Panc1 (cell line): ENCODE data around the gene IL22. TPM values are rescaled to one million over a fixed set of nuclear protein-coding genes. Genes with fewer than 3 reads are reported as not detected.

Experiments
- ATAC-seq: fragments of 200-7000 bp; cut with Tn5 transposase; 2 replicates; pipeline ENCODE4 v1.9.1; 2020; ENCODE audit warnings: mild to moderate bottlenecking, moderate library complexity
- BruUV-seq: library from RNA; stranded (reverse); fragments of 400-500 nt; replicated peaks from 2 replicates; lab custom pipeline; 2021; lab: Mats Ljungman, UMichigan
- CTCF ChIA-PET: fragments of 300-600 bp; sonication (Branson Sonifier 250); formaldehyde crosslinking; loops from one replicate; lab custom pipeline; 2022; ENCODE audit warnings: antibody characterized with exemption; lab: Charles Lee
- POLR2A ChIA-PET: fragments of 300-600 bp; sonication (Branson Sonifier 250); formaldehyde crosslinking; loops from one replicate; lab custom pipeline; 2022; ENCODE audit warnings: antibody characterized with exemption; lab: Charles Lee
- DNase-seq: peaks from one replicate; pipeline ENCODE4 v3.0.0-alpha.2; 2010; ENCODE audit warnings: low read depth, low spot score
- H3K27ac ChIP-seq: 2 replicates; pipeline ENCODE4 v1.5.1; 2011; ENCODE audit warnings: mild to moderate bottlenecking, low read length, inconsistent platforms
- H3K27me3 ChIP-seq: fragments of 200-500 bp; sonication (Bioruptor generic); 2 replicates; pipeline ENCODE4 v1.6.0; 2014; ENCODE audit warnings: low read length, inconsistent platforms; ENCODE audit not compliant: control insufficient read depth, insufficient read depth
- H3K36me3 ChIP-seq: fragments of 200-500 bp; sonication (Bioruptor generic); 2 replicates; pipeline ENCODE4 v1.5.1; 2014; ENCODE audit warnings: inconsistent platforms, mild to moderate bottlenecking, low read length, moderate library complexity; ENCODE audit not compliant: control insufficient read depth, insufficient read depth
- H3K4me1 ChIP-seq: 2 replicates; pipeline ENCODE4 v1.5.1; 2011; ENCODE audit warnings: inconsistent platforms, mild to moderate bottlenecking, low read length, moderate library complexity; ENCODE audit not compliant: control insufficient read depth, insufficient read depth
- H3K4me3 ChIP-seq, 2 experiments: 2 replicates each; pipeline ENCODE4 v1.5.1; 2011 to 2012; ENCODE audit warnings: low read depth in 2 of 2, low read length in 2 of 2, mild to moderate bottlenecking in 2 of 2, inconsistent platforms in 1 of 2, moderate library complexity in 1 of 2
- H3K9me3 ChIP-seq: fragments of 200-500 bp; sonication (Bioruptor generic); 2 replicates; pipeline ENCODE4 v1.5.1; 2014; ENCODE audit warnings: low read depth, mild to moderate bottlenecking, inconsistent platforms, low read length, moderate library complexity; ENCODE audit not compliant: control insufficient read depth, insufficient read depth
- CTCF ChIP-seq: fragments of 450-650 bp; IDR thresholded peaks from 2 replicates; pipeline ENCODE4 v1.5.1; 2017; ENCODE audit warnings: mild to moderate bottlenecking
- POLR2AphosphoS5 ChIP-seq: IDR thresholded peaks from 2 replicates; pipeline ENCODE4 v1.6.1; 2012; ENCODE audit warnings: mild to moderate bottlenecking, low read depth, low read length, moderate library complexity
- REST ChIP-seq, 2 experiments: IDR thresholded peaks; 2 replicates each; pipeline ENCODE4 v1.6.1; 2011 to 2012; ENCODE audit warnings: low read depth in 2 of 2, control low read depth in 1 of 2, low read length in 1 of 2, mild to moderate bottlenecking in 1 of 2, moderate library complexity in 1 of 2; ENCODE audit not compliant: insufficient read depth in 1 of 2
- SIN3A ChIP-seq: IDR thresholded peaks from 2 replicates; pipeline ENCODE4 v1.6.1; 2012; ENCODE audit warnings: low read depth, mild to moderate bottlenecking, low read length, moderate library complexity, borderline replicate concordance; ENCODE audit not compliant: insufficient read depth
- TCF7L2 ChIP-seq: IDR thresholded peaks from 2 replicates; pipeline ENCODE4 v1.6.1; 2011; ENCODE audit warnings: mild to moderate bottlenecking, low read depth, low read length, inconsistent platforms
- in situ Hi-C: cut with HindIII; loops from 2 replicates; pipeline ENCODE4 v1.10.0; 2016; ENCODE audit warnings: low sequenced_read_pairs, low pct_unique_long_range_greater_than_20kb
- intact Hi-C: fragments of 100-400 bp; cut with micrococcal nuclease; formaldehyde crosslinking; loops from one replicate; pipeline ENCODE4 v1.10.0; 2022; ENCODE audit not compliant: unreplicated experiment
- total RNA-seq: library from RNA; stranded (reverse); gene quantifications from one replicate; pipeline ENCODE4 v1.2.1, GENCODE V29; 2021; ENCODE audit not compliant: unreplicated experiment

Gene IL22
- total RNA-seq, 1 experiment from 2014 or later = not detected

- TF ChIP-seq SIN3A = no peak
- TF ChIP-seq TCF7L2 = no peak
- TF ChIP-seq CTCF = no peak
- TF ChIP-seq POLR2AphosphoS5 = no peak
- no peak for TF ChIP-seq REST (IDR thresholded peaks at IDR 0.05; ENCODE audit: insufficient read depth in 1 of 2, low read depth in 2 of 2, low read length in 1 of 2)
- no peaks in the 10 kb centered on the region for H3K36me3 ChIP-seq
- intact Hi-C loops (no loop called here), in situ Hi-C loops (no loop called here)
- DNase-seq (no peak), ATAC-seq (no peak)
- H3K4me1 ChIP-seq = no peaks in the 10 kb centered on the region
- BruUV-seq = no TSS peak
- H3K27ac ChIP-seq = no peak overlapping the region
- POLR2A ChIA-PET = no interaction called here
- CTCF ChIA-PET = no interaction called here
- H3K27me3 ChIP-seq = no peaks in the 10 kb centered on the region
- no peak overlapping the region for H3K4me3 ChIP-seq
- no peaks in the 10 kb centered on the region for H3K9me3 ChIP-seq
Observed at GRCh38 chr12:68263366-68263765, 10.0 kb upstream of the IL22 start.

GRCh38 chr12:68261896-68262295 lies 8.5 kb upstream of the IL22 start:
- CTCF ChIA-PET = no interaction called here
- intact Hi-C loops = no loop called here
- no peaks in the 10 kb centered on the region for H3K27me3 ChIP-seq
- BruUV-seq = no TSS peak
- in situ Hi-C loops = no loop called here
- DNase-seq (no peak), ATAC-seq (no peak)
- no peaks in the 10 kb centered on the region for H3K36me3 ChIP-seq
- H3K27ac ChIP-seq = no peak overlapping the region
- no peaks in the 10 kb centered on the region for H3K4me1 ChIP-seq
- TF ChIP-seq TCF7L2 (no peak), CTCF (no peak), POLR2AphosphoS5 (no peak), REST (IDR thresholded peaks at IDR 0.05; ENCODE audit: insufficient read depth in 1 of 2, low read depth in 2 of 2, low read length in 1 of 2) (no peak), SIN3A (no peak)
- no peak overlapping the region for H3K4me3 ChIP-seq
- POLR2A ChIA-PET = no interaction called here
- H3K9me3 ChIP-seq = no peaks in the 10 kb centered on the region
